GM23338 (cell line): ENCODE data around the gene ZEB2. TPM values are rescaled to one million over a fixed set of nuclear protein-coding genes. Genes with fewer than 3 reads are reported as not detected.

Experiments used
- ATAC-seq: fragments of 200-7000 bp; cut with Tn5 transposase; 3 replicates; pipeline ENCODE4 v1.9.1; 2020
- DNase-seq: peaks from one replicate; pipeline ENCODE4 v3.0.0-alpha.2; 2015; ENCODE audit warnings: low spot score
- H2AFZ ChIP-seq: fragments of 200-600 bp; sonication (generic); 2 replicates; pipeline ENCODE4 v1.8.0; 2016; ENCODE audit warnings: antibody characterized with exemption, mild to moderate bottlenecking, moderate library complexity
- H3F3A ChIP-seq: fragments of 200-600 bp; sonication (generic); replicated peaks from 2 replicates; pipeline ENCODE4 v1.8.0; 2017; ENCODE audit warnings: antibody characterized with exemption, mixed run types, low read depth
- H3K27ac ChIP-seq: fragments of 200-600 bp; sonication (generic); 2 replicates; pipeline ENCODE4 v1.6.1; 2016; ENCODE audit warnings: low read depth
- H3K27me3 ChIP-seq: fragments of 200-600 bp; sonication (generic); 2 replicates; pipeline ENCODE4 v1.8.0; 2016; ENCODE audit warnings: mild to moderate bottlenecking, mixed run types, moderate library complexity; ENCODE audit not compliant: insufficient read depth
- H3K36me3 ChIP-seq: fragments of 200-600 bp; sonication (generic); 2 replicates; pipeline ENCODE4 v1.8.0; 2016; ENCODE audit warnings: mild to moderate bottlenecking; ENCODE audit not compliant: insufficient read depth
- H3K4me1 ChIP-seq: fragments of 200-600 bp; sonication (generic); 2 replicates; pipeline ENCODE4 v1.8.0; 2016; ENCODE audit warnings: mild to moderate bottlenecking, moderate library complexity; ENCODE audit not compliant: insufficient read depth
- H3K4me2 ChIP-seq: fragments of 200-600 bp; sonication (generic); 2 replicates; pipeline ENCODE4 v1.7.1; 2017; ENCODE audit warnings: mixed run types
- H3K4me3 ChIP-seq: fragments of 200-600 bp; sonication (generic); 2 replicates; pipeline ENCODE4 v1.6.1; 2016; ENCODE audit warnings: mixed run types
- H3K79me2 ChIP-seq: fragments of 200-600 bp; sonication (generic); replicated peaks from 2 replicates; pipeline ENCODE4 v1.8.0; 2017; ENCODE audit warnings: mild to moderate bottlenecking; ENCODE audit not compliant: insufficient read depth
- H3K9me2 ChIP-seq: fragments of 200-600 bp; sonication (generic); 2 replicates; pipeline ENCODE4 v1.8.0; 2017; ENCODE audit not compliant: insufficient read depth
- H4K20me1 ChIP-seq: fragments of 200-600 bp; sonication (generic); replicated peaks from 2 replicates; pipeline ENCODE4 v1.8.0; 2017; ENCODE audit warnings: mild to moderate bottlenecking; ENCODE audit not compliant: insufficient read depth
- H3K27ac Mint-ChIP-seq: 2 replicates; pipeline ENCODE4 v1.8.0; 2020; ENCODE audit warnings: inconsistent platforms, mild to moderate bottlenecking, moderate library complexity, mixed read lengths
- H3K27me3 Mint-ChIP-seq: 3 replicates; pipeline ENCODE4 v1.8.0; 2022; ENCODE audit warnings: low read depth, mild to moderate bottlenecking, moderate library complexity, mixed read lengths, inconsistent platforms; ENCODE audit not compliant: insufficient read depth, poor library complexity
- H3K36me3 Mint-ChIP-seq: 3 replicates; pipeline ENCODE4 v1.8.0; 2021; ENCODE audit warnings: low read depth, mild to moderate bottlenecking, inconsistent platforms, moderate library complexity, mixed read lengths
- H3K4me1 Mint-ChIP-seq: 3 replicates; pipeline ENCODE4 v1.8.0; 2020; ENCODE audit warnings: mild to moderate bottlenecking, inconsistent platforms, mixed read lengths
- H3K4me3 Mint-ChIP-seq: 3 replicates; pipeline ENCODE4 v1.8.0; 2021; ENCODE audit warnings: moderate library complexity, mild to moderate bottlenecking, inconsistent platforms, mixed read lengths
- H3K9me3 Mint-ChIP-seq: 3 replicates; pipeline ENCODE4 v1.8.0; 2020; ENCODE audit warnings: moderate library complexity, mild to moderate bottlenecking, inconsistent platforms, mixed read lengths
- CREB1 ChIP-seq: fragments of 250-450 bp; sonication (Bioruptor Pico); IDR thresholded peaks from 2 replicates; pipeline ENCODE4 v1.5.0; 2020; ENCODE audit warnings: low read depth, mild to moderate bottlenecking, moderate library complexity
- EZH2 ChIP-seq: fragments of 200-600 bp; sonication (generic); IDR thresholded peaks from one replicate; pipeline ENCODE4 v1.8.0; 2017; ENCODE audit warnings: antibody characterized with exemption, mild to moderate bottlenecking, low read depth; ENCODE audit not compliant: unreplicated experiment
- EZH2phosphoT487 ChIP-seq: fragments of 200-600 bp; sonication (generic); IDR thresholded peaks from one replicate; pipeline ENCODE4 v1.8.1; 2018; ENCODE audit warnings: antibody characterized with exemption; ENCODE audit not compliant: unreplicated experiment
- JUNB ChIP-seq: IDR thresholded peaks from one replicate; pipeline ENCODE4 v1.6.1; 2016; ENCODE audit warnings: antibody characterized with exemption; ENCODE audit not compliant: unreplicated experiment
- NANOG ChIP-seq: IDR thresholded peaks from 2 replicates; pipeline ENCODE4 v1.6.1; 2016; ENCODE audit warnings: antibody characterized with exemption, borderline replicate concordance
- STAT1 ChIP-seq: IDR thresholded peaks from one replicate; pipeline ENCODE4 v1.6.1; 2016; ENCODE audit warnings: antibody characterized with exemption; ENCODE audit not compliant: unreplicated experiment
- ZNF331 ChIP-seq: fragments of 250-450 bp; sonication (Bioruptor Pico); IDR thresholded peaks from 2 replicates; pipeline ENCODE4 v1.5.0; 2020; ENCODE audit warnings: low read depth, mild to moderate bottlenecking, moderate library complexity
- polyA plus RNA-seq: library from polyadenylated mRNA; unstranded; fragments of >200 nt; fragmentation: Nextera tagmentation; extraction: Ambion mirVana; gene quantifications from 2 replicates; pipeline ENCODE4 v1.2.1, GENCODE V29; 2016
- total RNA-seq: library from RNA; depleted of rRNA; stranded (reverse); fragments of >200 nt; shearing (Covaris generic); gene quantifications from 2 replicates; pipeline ENCODE4 v1.2.3, GENCODE V29; 2014
- TF ChIP-seq, protein P1 (sequence below): IDR thresholded peaks from one replicate; pipeline ENCODE4 v1.6.1; 2018; ENCODE audit warnings: antibody characterized with exemption; ENCODE audit not compliant: unreplicated experiment
- TF ChIP-seq, protein P2 (sequence below), 2 experiments: fragments of 200-600 bp in 1 of 2; sonication (generic) in 1 of 2; conservative IDR thresholded peaks; 2 replicates each; pipeline versions ENCODE4 v1.5.1 to v1.6.1; 2016 to 2017; ENCODE audit warnings: antibody characterized with exemption in 2 of 2, low read depth in 2 of 2, mild to moderate bottlenecking in 2 of 2, moderate library complexity in 1 of 2
- TF ChIP-seq, protein P3 (sequence below): IDR thresholded peaks from 2 replicates; pipeline ENCODE4 v1.6.1; 2016; ENCODE audit warnings: antibody characterized with exemption

The ZEB2 gene
- total and polyA plus RNA-seq, 2 experiments from 2014 or later = 0.45 TPM; not detected in 1

DNA sequence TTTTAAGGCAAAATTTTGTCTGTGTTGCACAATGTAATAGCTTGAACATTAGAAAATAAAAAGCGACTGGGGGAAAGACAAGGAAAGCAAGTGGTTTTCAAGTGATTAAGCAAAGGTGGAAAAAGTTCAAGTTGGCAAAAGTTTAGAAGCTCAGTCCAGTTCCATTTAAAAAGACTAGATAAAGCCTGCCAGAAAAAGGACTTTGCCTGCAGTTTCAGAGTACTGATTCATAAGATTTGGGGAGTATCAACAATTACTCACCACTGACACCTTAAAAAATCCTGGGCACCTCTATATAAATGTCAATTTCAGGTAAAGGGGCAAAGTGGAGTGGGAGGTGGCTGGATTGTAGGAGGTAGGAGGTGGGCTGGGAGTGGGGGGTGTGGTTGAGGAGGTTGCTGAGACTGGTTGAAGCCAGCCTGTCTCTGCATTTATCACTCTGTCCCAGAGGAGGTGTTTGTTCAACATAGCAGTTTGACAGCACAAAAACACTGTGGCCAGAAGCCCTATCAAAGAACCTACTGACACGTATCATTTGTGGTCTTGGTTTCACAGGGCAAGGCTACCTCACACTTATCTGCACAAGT lies 14.6 kb downstream of the ZEB2 start:
- TF ChIP-seq CREB1 (no peak), EZH2 (no peak), EZH2phosphoT487 (no peak), JUNB (no peak), STAT1 (no peak), ZNF331 (CRISPR knock-in tag) (no peak), NANOG (no peak)
- TF ChIP-seq, protein P1, sequence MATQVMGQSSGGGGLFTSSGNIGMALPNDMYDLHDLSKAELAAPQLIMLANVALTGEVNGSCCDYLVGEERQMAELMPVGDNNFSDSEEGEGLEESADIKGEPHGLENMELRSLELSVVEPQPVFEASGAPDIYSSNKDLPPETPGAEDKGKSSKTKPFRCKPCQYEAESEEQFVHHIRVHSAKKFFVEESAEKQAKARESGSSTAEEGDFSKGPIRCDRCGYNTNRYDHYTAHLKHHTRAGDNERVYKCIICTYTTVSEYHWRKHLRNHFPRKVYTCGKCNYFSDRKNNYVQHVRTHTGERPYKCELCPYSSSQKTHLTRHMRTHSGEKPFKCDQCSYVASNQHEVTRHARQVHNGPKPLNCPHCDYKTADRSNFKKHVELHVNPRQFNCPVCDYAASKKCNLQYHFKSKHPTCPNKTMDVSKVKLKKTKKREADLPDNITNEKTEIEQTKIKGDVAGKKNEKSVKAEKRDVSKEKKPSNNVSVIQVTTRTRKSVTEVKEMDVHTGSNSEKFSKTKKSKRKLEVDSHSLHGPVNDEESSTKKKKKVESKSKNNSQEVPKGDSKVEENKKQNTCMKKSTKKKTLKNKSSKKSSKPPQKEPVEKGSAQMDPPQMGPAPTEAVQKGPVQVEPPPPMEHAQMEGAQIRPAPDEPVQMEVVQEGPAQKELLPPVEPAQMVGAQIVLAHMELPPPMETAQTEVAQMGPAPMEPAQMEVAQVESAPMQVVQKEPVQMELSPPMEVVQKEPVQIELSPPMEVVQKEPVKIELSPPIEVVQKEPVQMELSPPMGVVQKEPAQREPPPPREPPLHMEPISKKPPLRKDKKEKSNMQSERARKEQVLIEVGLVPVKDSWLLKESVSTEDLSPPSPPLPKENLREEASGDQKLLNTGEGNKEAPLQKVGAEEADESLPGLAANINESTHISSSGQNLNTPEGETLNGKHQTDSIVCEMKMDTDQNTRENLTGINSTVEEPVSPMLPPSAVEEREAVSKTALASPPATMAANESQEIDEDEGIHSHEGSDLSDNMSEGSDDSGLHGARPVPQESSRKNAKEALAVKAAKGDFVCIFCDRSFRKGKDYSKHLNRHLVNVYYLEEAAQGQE = no peak
- TF ChIP-seq, protein P2, sequence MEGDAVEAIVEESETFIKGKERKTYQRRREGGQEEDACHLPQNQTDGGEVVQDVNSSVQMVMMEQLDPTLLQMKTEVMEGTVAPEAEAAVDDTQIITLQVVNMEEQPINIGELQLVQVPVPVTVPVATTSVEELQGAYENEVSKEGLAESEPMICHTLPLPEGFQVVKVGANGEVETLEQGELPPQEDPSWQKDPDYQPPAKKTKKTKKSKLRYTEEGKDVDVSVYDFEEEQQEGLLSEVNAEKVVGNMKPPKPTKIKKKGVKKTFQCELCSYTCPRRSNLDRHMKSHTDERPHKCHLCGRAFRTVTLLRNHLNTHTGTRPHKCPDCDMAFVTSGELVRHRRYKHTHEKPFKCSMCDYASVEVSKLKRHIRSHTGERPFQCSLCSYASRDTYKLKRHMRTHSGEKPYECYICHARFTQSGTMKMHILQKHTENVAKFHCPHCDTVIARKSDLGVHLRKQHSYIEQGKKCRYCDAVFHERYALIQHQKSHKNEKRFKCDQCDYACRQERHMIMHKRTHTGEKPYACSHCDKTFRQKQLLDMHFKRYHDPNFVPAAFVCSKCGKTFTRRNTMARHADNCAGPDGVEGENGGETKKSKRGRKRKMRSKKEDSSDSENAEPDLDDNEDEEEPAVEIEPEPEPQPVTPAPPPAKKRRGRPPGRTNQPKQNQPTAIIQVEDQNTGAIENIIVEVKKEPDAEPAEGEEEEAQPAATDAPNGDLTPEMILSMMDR (conservative IDR thresholded peaks at IDR 0.05; ENCODE audit: low read depth in 2 of 2) = no peak
- TF ChIP-seq, protein P3, sequence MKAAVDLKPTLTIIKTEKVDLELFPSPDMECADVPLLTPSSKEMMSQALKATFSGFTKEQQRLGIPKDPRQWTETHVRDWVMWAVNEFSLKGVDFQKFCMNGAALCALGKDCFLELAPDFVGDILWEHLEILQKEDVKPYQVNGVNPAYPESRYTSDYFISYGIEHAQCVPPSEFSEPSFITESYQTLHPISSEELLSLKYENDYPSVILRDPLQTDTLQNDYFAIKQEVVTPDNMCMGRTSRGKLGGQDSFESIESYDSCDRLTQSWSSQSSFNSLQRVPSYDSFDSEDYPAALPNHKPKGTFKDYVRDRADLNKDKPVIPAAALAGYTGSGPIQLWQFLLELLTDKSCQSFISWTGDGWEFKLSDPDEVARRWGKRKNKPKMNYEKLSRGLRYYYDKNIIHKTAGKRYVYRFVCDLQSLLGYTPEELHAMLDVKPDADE = no peak
- no peaks in the 10 kb centered on the region for H4K20me1 ChIP-seq
- H2AFZ ChIP-seq = no peak overlapping the region
- H3K4me1 Mint-ChIP-seq = peaks cover 68% of the 10 kb centered on the region
- peaks cover 44% of the 10 kb centered on the region for H3K27me3 ChIP-seq
- no peak overlapping the region for H3K27ac ChIP-seq
- no peaks in the 10 kb centered on the region for H3K36me3 Mint-ChIP-seq
- no peak overlapping the region for H3K4me3 ChIP-seq
- H3K9me3 Mint-ChIP-seq = no peaks in the 10 kb centered on the region
- no peaks in the 10 kb centered on the region for H3K36me3 ChIP-seq
- H3F3A ChIP-seq = no peaks in the 10 kb centered on the region; the same call in 1 of the 2 replicates
- ATAC-seq = peak; percentile 14; the same call in 2 of the 3 replicates
- DNase-seq = no peak
- peaks cover 50% of the 10 kb centered on the region for H3K4me1 ChIP-seq
- no peaks in the 10 kb centered on the region for H3K9me2 ChIP-seq
- no peak overlapping the region for H3K27ac Mint-ChIP-seq
- peak overlapping the region; percentile 44; the same call in 1 of the 2 replicates for H3K4me2 ChIP-seq
- peaks cover 33% of the 10 kb centered on the region for H3K27me3 Mint-ChIP-seq
- H3K4me3 Mint-ChIP-seq = no peak overlapping the region
- H3K79me2 ChIP-seq = no peaks in the 10 kb centered on the region
